HepG2 (cell line): Measurements from ENCODE around the gene TMEM233. TPM values are rescaled to one million over a fixed set of nuclear protein-coding genes. Genes with fewer than 3 reads are reported as not detected.

Experiments used
- ATAC-seq: fragments of 200-7000 bp; cut with Tn5 transposase; 3 replicates; pipeline ENCODE4 v1.9.1; 2020; ENCODE audit warnings: mild to moderate bottlenecking, moderate library complexity
- BruUV-seq: library from RNA; stranded (reverse); fragments of 400-500 nt; replicated peaks from 2 replicates; lab custom pipeline; 2021; lab: Mats Ljungman, UMichigan
- CTCF ChIA-PET: fragments of 300-600 bp; formaldehyde crosslinking; extraction: SDS; loops from one replicate; lab custom pipeline; 2021; ENCODE audit warnings: low total read pairs, inconsistent platforms, low intra/inter-chr PET ratio; lab: Yijun Ruan, JAX
- POLR2A ChIA-PET: fragments of 350-600 bp; sonication (Branson Sonifier 250); formaldehyde crosslinking; loops from one replicate; lab custom pipeline; 2020; ENCODE audit warnings: antibody characterized with exemption, inconsistent platforms; lab: Yijun Ruan, JAX
- DNase-seq: peaks from one replicate; pipeline ENCODE4 v3.0.0-alpha.2; 2015; ENCODE audit warnings: low spot score
- FAIRE-seq: peaks from 3 replicates; lab custom pipeline; 2011; peaks lifted over from hg19 to GRCh38; lab: Jason Lieb, UNC
- H2AFZ ChIP-seq: one replicate; pipeline ENCODE4 v1.6.1; 2011; ENCODE audit warnings: low read length, inconsistent platforms
- H3K27ac ChIP-seq: fragments of 300-600 bp; 3 replicates; pipeline ENCODE4 v1.8.0; 2011; ENCODE audit warnings: mixed run types, mild to moderate bottlenecking, mixed read lengths, low read length, inconsistent platforms; ENCODE audit not compliant: insufficient read depth; ENCODE audit errors: extremely low read length
- H3K27me3 ChIP-seq, 2 experiments: fragments of 200-600 bp in 1 of 2; 2 replicates in 1 of 2; 3 replicates in 1 of 2; pipeline versions ENCODE4 v1.6.0 to v1.8.0; 2011; ENCODE audit warnings: low read length in 2 of 2, mild to moderate bottlenecking in 2 of 2, moderate library complexity in 2 of 2, inconsistent platforms in 1 of 2; ENCODE audit not compliant: insufficient read depth in 2 of 2, control insufficient read depth in 1 of 2
- H3K36me3 ChIP-seq, 2 experiments: fragments of 200-600 bp in 1 of 2; replicated peaks in 1 of 2; 2 replicates in 1 of 2; 3 replicates in 1 of 2; pipeline versions ENCODE4 v1.5.1 to v1.8.0; 2011; ENCODE audit warnings: low read length in 2 of 2, inconsistent platforms in 1 of 2; ENCODE audit not compliant: insufficient read depth in 2 of 2, control insufficient read depth in 1 of 2
- H3K4me1 ChIP-seq: 2 replicates; pipeline ENCODE4 v1.5.1; 2012; ENCODE audit warnings: low read length, inconsistent platforms; ENCODE audit not compliant: insufficient read depth
- H3K4me2 ChIP-seq: 2 replicates; pipeline ENCODE4 v1.6.0; 2011; ENCODE audit warnings: low read depth, low read length, inconsistent platforms
- H3K4me3 ChIP-seq, 3 experiments: fragments of 200-600 bp in 1 of 3; sonication (generic), shearing (Covaris generic) in 1 of 3; replicated peaks in 1 of 3; 2 replicates each; pipeline ENCODE4 v1.5.1; 2011 to 2016; ENCODE audit warnings: low read length in 3 of 3, inconsistent platforms in 2 of 3, low read depth in 2 of 3, mild to moderate bottlenecking in 2 of 3, control low read depth in 1 of 3, mixed read lengths in 1 of 3; ENCODE audit not compliant: insufficient read depth in 1 of 3
- H3K79me2 ChIP-seq: one replicate; pipeline ENCODE4 v1.6.1; 2011; ENCODE audit warnings: low read length, inconsistent platforms; ENCODE audit not compliant: insufficient read depth
- H3K9ac ChIP-seq: 2 replicates; pipeline ENCODE4 v1.6.0; 2011; ENCODE audit warnings: mild to moderate bottlenecking, low read depth, low read length, inconsistent platforms; ENCODE audit not compliant: insufficient read depth
- H3K9me3 ChIP-seq: 2 replicates; pipeline ENCODE4 v1.5.1; 2012; ENCODE audit warnings: mild to moderate bottlenecking, low read length
- H4K20me1 ChIP-seq: 2 replicates; pipeline ENCODE4 v1.6.0; 2011; ENCODE audit warnings: inconsistent platforms, mild to moderate bottlenecking, low read length, moderate library complexity; ENCODE audit not compliant: insufficient read depth
- CREB1 ChIP-seq, 2 experiments: fragments of 450-650 bp in 1 of 2; IDR thresholded peaks; 2 replicates each; pipeline ENCODE4 v1.6.1; 2016 to 2017; ENCODE audit warnings: control low read depth in 1 of 2, mild to moderate bottlenecking in 1 of 2, missing compliant biosample characterization in 1 of 2, missing genetic modification characterization in 1 of 2
- ELF1 ChIP-seq: sonication (generic); formaldehyde crosslinking; IDR thresholded peaks from 2 replicates; pipeline ENCODE4 v1.4.0; 2020; ENCODE audit warnings: missing genetic modification reagents
- NFIB ChIP-seq: sonication (generic); formaldehyde crosslinking; IDR thresholded peaks from 2 replicates; pipeline ENCODE4 v1.9.0; 2021; ENCODE audit warnings: missing genetic modification reagents, mild to moderate bottlenecking, borderline replicate concordance
- RNF219 ChIP-seq: sonication (generic); formaldehyde crosslinking; IDR thresholded peaks from 2 replicates; pipeline ENCODE4 v1.5.0; 2020; ENCODE audit warnings: mild to moderate bottlenecking, missing genetic modification reagents
- ZFP1 ChIP-seq: IDR thresholded peaks from 2 replicates; pipeline ENCODE4 v1.6.1; 2016
- ZNF775 ChIP-seq: sonication (generic); formaldehyde crosslinking; IDR thresholded peaks from 2 replicates; pipeline ENCODE4 v1.4.0; 2020; ENCODE audit warnings: missing genetic modification reagents, mild to moderate bottlenecking, moderate library complexity, borderline replicate concordance
- WGBS: methylation state at CpG from one replicate; pipeline ENCODE4 v1.1.6; 2017; ENCODE audit warnings: low lambda C conversion rate; 5-methylcytosine and 5-hydroxymethylcytosine counted together
- in situ Hi-C: cut with HindIII; loops from 2 replicates; pipeline ENCODE4 v1.10.0; 2017; ENCODE audit warnings: low pct_unique_long_range_greater_than_20kb; ENCODE audit not compliant: extremely low pct_ligation_motif_present
- intact Hi-C: fragments of 100-400 bp; cut with micrococcal nuclease; formaldehyde crosslinking; loops from one replicate; pipeline ENCODE4 v1.10.0; 2022; ENCODE audit not compliant: unreplicated experiment
- polyA plus RNA-seq, 8 experiments: library from polyadenylated mRNA; depleted of rRNA in 3 of 8; stranded (reverse) in 7 of 8; unstranded in 1 of 8; fragments of >200 nt; fragmentation: Illumina TruSeq in 4 of 8; extraction: Trizol in 4 of 8; gene quantifications; 2 replicates each; pipeline versions ENCODE4 v1.2.1 to v1.2.3, GENCODE V29; 2011 to 2016; ENCODE audit warnings: low read depth in 4 of 8, missing spikeins in 1 of 8, mixed read lengths in 1 of 8; ENCODE audit not compliant: insufficient read depth in 1 of 8
- total RNA-seq, 5 experiments: library from RNA; depleted of rRNA; stranded (reverse); fragments of >200 nt; fragmentation: Illumina TruSeq; extraction: Trizol; gene quantifications; 2 replicates each; pipeline ENCODE4 v1.2.3, GENCODE V29; 2016; ENCODE audit warnings: low read depth in 1 of 5

TMEM233 gene
- total and polyA plus RNA-seq, 2 of the 13 experiments (the other 11 are each of a cell fraction or from before 2014, with no cell fraction given): 0.03 TPM; not detected in 1

GRCh38 chr12:119574255-119574654, 19.3 kb upstream of the TMEM233 start:
- Histone ChIP-seq H3K4me2 (no peak overlapping the region), H3K27ac (no peak overlapping the region), H3K4me3 (no peak overlapping the region), H3K79me2 (no peaks in the 10 kb centered on the region), H3K9me3 (no peaks in the 10 kb centered on the region), H3K36me3 (no peaks in the 10 kb centered on the region), H3K9ac (no peak overlapping the region), H3K27me3 (no peaks in the 10 kb centered on the region), H4K20me1 (no peaks in the 10 kb centered on the region), H3K4me1 (no peaks in the 10 kb centered on the region), H2AFZ (no peak overlapping the region)
- in situ Hi-C loops (no loop called here), intact Hi-C loops (no loop called here)
- FAIRE-seq (no peak), ATAC-seq (no peak), DNase-seq (no peak)
- POLR2A ChIA-PET: no interaction called here
- CTCF ChIA-PET: no interaction called here
- BruUV-seq: no TSS peak
- TF ChIP-seq RNF219 (CRISPR knock-in tag) (no peak), CREB1 (IDR thresholded peaks at IDR 0.05) (peak; percentile 85), CREB1 (CRISPR knock-in tag; IDR thresholded peaks at IDR 0.05) (no peak), ZFP1 (CRISPR knock-in tag) (no peak), NFIB (CRISPR knock-in tag) (no peak), ELF1 (CRISPR knock-in tag) (no peak), ZNF775 (CRISPR knock-in tag) (no peak)
- 6% methylated on average over 1 of the region's 1 CpG for WGBS
